Natural killer cell (primary cell): ENCODE results near the gene CHRNG. TPM values are rescaled to one million over a fixed set of nuclear protein-coding genes. Genes with fewer than 3 reads are reported as not detected.

Experiments
- ATAC-seq, 3 donors: fragments of 150-1000 bp in 2 of 3; fragments of 200-7000 bp in 1 of 3; cut with Tn5 transposase; 1 replicate in 1 of 3; 2 replicates in 2 of 3; pipeline ENCODE4 v1.10.0; 2021; ENCODE audit warnings: mild to moderate bottlenecking in 2 of 3, moderate library complexity in 2 of 3
- DNase-seq, 2 donors: peaks; one replicate each; pipeline versions ENCODE4 v3.0.0 to v3.0.0-alpha.2; 2013 to 2021; ENCODE audit warnings: mixed read lengths in 1 of 2
- H3K27ac ChIP-seq: one replicate; pipeline ENCODE4 v1.5.1; 2013; ENCODE audit warnings: mild to moderate bottlenecking, low read length
- H3K27me3 ChIP-seq: one replicate; pipeline ENCODE4 v1.6.1; 2013; ENCODE audit warnings: low read length; ENCODE audit not compliant: control insufficient read depth, insufficient read depth
- H3K36me3 ChIP-seq: one replicate; pipeline ENCODE4 v1.6.1; 2013; ENCODE audit warnings: low read length; ENCODE audit not compliant: control insufficient read depth, insufficient read depth
- H3K4me1 ChIP-seq: one replicate; pipeline ENCODE4 v1.6.1; 2013; ENCODE audit warnings: low read length; ENCODE audit not compliant: control insufficient read depth, insufficient read depth
- H3K4me3 ChIP-seq: one replicate; pipeline ENCODE4 v1.5.1; 2013; ENCODE audit warnings: low read length
- H3K9me3 ChIP-seq: one replicate; pipeline ENCODE4 v1.6.1; 2013; ENCODE audit warnings: low read length; ENCODE audit not compliant: control insufficient read depth, insufficient read depth
- H3K27ac Mint-ChIP-seq, 2 donors: one replicate each; pipeline ENCODE4 v1.8.0; 2022; ENCODE audit warnings: mild to moderate bottlenecking in 2 of 2, mixed read lengths in 2 of 2, moderate library complexity in 1 of 2
- H3K27me3 Mint-ChIP-seq, 2 donors: one replicate each; pipeline ENCODE4 v1.8.0; 2022; ENCODE audit warnings: low read depth in 2 of 2, mixed read lengths in 2 of 2
- H3K36me3 Mint-ChIP-seq: one replicate; pipeline ENCODE4 v1.8.0; 2022; ENCODE audit warnings: mixed read lengths
- H3K4me1 Mint-ChIP-seq, 2 donors: one replicate each; pipeline ENCODE4 v1.8.0; 2022; ENCODE audit warnings: mixed read lengths in 2 of 2
- H3K4me3 Mint-ChIP-seq: one replicate; pipeline ENCODE4 v1.8.0; 2022; ENCODE audit warnings: mild to moderate bottlenecking, moderate library complexity, mixed read lengths
- H3K9me3 Mint-ChIP-seq, 2 donors: one replicate each; pipeline ENCODE4 v1.8.0; 2022; ENCODE audit warnings: mixed read lengths in 2 of 2
- CTCF ChIP-seq: fragments of 200-600 bp; IDR thresholded peaks from one replicate; pipeline ENCODE4 v1.8.0; 2022; ENCODE audit warnings: antibody characterized with exemption
- WGBS: methylation state at CpG from one replicate; pipeline ENCODE4 v1.1.7; 2013; ENCODE audit warnings: missing lambda C conversion rate; ENCODE audit not compliant: insufficient coverage; 5-methylcytosine and 5-hydroxymethylcytosine counted together
- intact Hi-C: fragments of 100-400 bp; cut with micrococcal nuclease; formaldehyde crosslinking; loops from one replicate; pipeline ENCODE4 v1.14.2; 2022
- total RNA-seq, 4 donors: library from RNA; stranded (reverse); fragments of 120-200 nt in 1 of 4; gene quantifications; one replicate each; pipeline versions ENCODE4 v1.2.3 to v1.2.4, GENCODE V29; 2013 to 2022

CHRNG gene
- total RNA-seq, 3 donors from 2014 or later (not counting 1 experiment from before 2014, with no cell fraction given): not detected

GRCh38 chr2:232522623-232523401, 16.7 kb upstream of the CHRNG start:
- no peaks in the 10 kb centered on the region for H3K36me3 ChIP-seq
- peaks cover 26% of the 10 kb centered on the region for H3K4me1 ChIP-seq
- intact Hi-C loops: no loop called here
- H3K27ac ChIP-seq: no peak overlapping the region
- Mint-ChIP-seq H3K9me3 (no peaks in the 10 kb centered on the region), H3K4me3 (peak overlapping the region; percentile 50), H3K36me3 (no peaks in the 10 kb centered on the region), H3K27me3 (peaks cover 12 to 30% of the 10 kb centered on the region in 2 donors), H3K4me1 (peaks cover 0 to 4% of the 10 kb centered on the region in 2 donors), H3K27ac (no peak overlapping the region)
- H3K9me3 ChIP-seq: no peaks in the 10 kb centered on the region
- TF ChIP-seq CTCF: no peak
- ATAC-seq (peak in 1 of 3 donors; percentile 5), DNase-seq (peak in 1 of 2 donors; percentile 28)
- 22% methylated on average over 46 of the region's 46 CpGs for WGBS
- H3K27me3 ChIP-seq: peaks cover 18% of the 10 kb centered on the region
- no peak overlapping the region for H3K4me3 ChIP-seq

GRCh38 chr2:232523402-232523681, 16.1 kb upstream of the CHRNG start:
- no peak for TF ChIP-seq CTCF
- Mint-ChIP-seq H3K4me3 (peak overlapping the region; percentile 50), H3K27ac (no peak overlapping the region), H3K4me1 (peaks cover 0 to 8% of the 10 kb centered on the region in 2 donors), H3K36me3 (no peaks in the 10 kb centered on the region), H3K9me3 (no peaks in the 10 kb centered on the region), H3K27me3 (peaks cover 12 to 30% of the 10 kb centered on the region in 2 donors)
- no peak overlapping the region for H3K27ac ChIP-seq
- no peak for DNase-seq
- H3K4me3 ChIP-seq: no peak overlapping the region
- peaks cover 18% of the 10 kb centered on the region for H3K27me3 ChIP-seq
- whole genome bisulfite sequencing: 20% methylated on average over 16 of the region's 16 CpGs
- intact Hi-C loops: no loop called here
- peaks cover 31% of the 10 kb centered on the region for H3K4me1 ChIP-seq
- ATAC-seq: no peak
- H3K9me3 ChIP-seq: no peaks in the 10 kb centered on the region
- H3K36me3 ChIP-seq: no peaks in the 10 kb centered on the region

- DNase-seq (peak in 1 of 2 donors; percentile 39), ATAC-seq (no peak)
- no peak for TF ChIP-seq CTCF
- intact Hi-C loops: no loop called here
- Mint-ChIP-seq H3K4me1 (peaks cover 6 to 14% of the 10 kb centered on the region in 2 donors), H3K4me3 (no peak overlapping the region), H3K9me3 (no peaks in the 10 kb centered on the region), H3K36me3 (no peaks in the 10 kb centered on the region), H3K27me3 (peaks cover 12 to 29% of the 10 kb centered on the region in 2 donors), H3K27ac (no peak overlapping the region)
- no peak overlapping the region for H3K27ac ChIP-seq
- peaks cover 37% of the 10 kb centered on the region for H3K4me1 ChIP-seq
- H3K9me3 ChIP-seq: no peaks in the 10 kb centered on the region
- H3K36me3 ChIP-seq: no peaks in the 10 kb centered on the region
- 2% methylated on average over 75 of the region's 75 CpGs for WGBS
- H3K27me3 ChIP-seq: peaks cover 18% of the 10 kb centered on the region
- H3K4me3 ChIP-seq: no peak overlapping the region
These were observed 15.6 kb upstream of the CHRNG start for GRCh38 chr2:232523682-232524597.
